Measurements from ENCODE around the gene C5orf58.
"Not testable (repeated sequence)": the region's sequence is repeated elsewhere in the genome, so short reads cannot be mapped to it uniquely, and the experiment has no call there.

The C5orf58 gene

GRCh38 chr5:170225326-170226128, 7.3 kb upstream of the C5orf58 start:
- DNase-seq = peak; percentile 60

- no peak for DNase-seq
Observed at GRCh38 chr5:170226129-170226615, 6.6 kb upstream of the C5orf58 start.

- no peak for DNase-seq
Observed at GRCh38 chr5:170226661-170227060, 6.1 kb upstream of the C5orf58 start.

- DNase-seq = no peak
Observed at GRCh38 chr5:170228762-170229435, 3.9 kb upstream of the C5orf58 start.

- no peak for DNase-seq
Observed at GRCh38 chr5:170233358-170233892, 640 bp downstream of the C5orf58 start.

GRCh38 chr5:170235876-170236864, 3.4 kb downstream of the C5orf58 start:
- DNase-seq = no peak

- no peak for DNase-seq
Observed at GRCh38 chr5:170238456-170239196, 5.8 kb downstream of the C5orf58 start.

GRCh38 chr5:170245436-170245835, 12.7 kb downstream of the C5orf58 start:
- not testable (repeated sequence) for DNase-seq

GRCh38 chr5:170246126-170246870, 13.5 kb downstream of the C5orf58 start:
- DNase-seq = no peak

- DNase-seq = no peak
Observed at GRCh38 chr5:170247363-170247762, 14.6 kb downstream of the C5orf58 start.

- DNase-seq = no peak
Observed at GRCh38 chr5:170248172-170248930, 15.6 kb downstream of the C5orf58 start.

- not testable (repeated sequence) for DNase-seq
Observed at GRCh38 chr5:170248931-170249227, 16.1 kb downstream of the C5orf58 start.

GRCh38 chr5:170249355-170249754, 16.6 kb downstream of the C5orf58 start:
- no peak for DNase-seq

- no peak for DNase-seq
Observed at GRCh38 chr5:170250810-170251317, 18.1 kb downstream of the C5orf58 start.

- no peak for DNase-seq
Observed at GRCh38 chr5:170251462-170251861, 18.7 kb downstream of the C5orf58 start.

- DNase-seq = no peak
Observed at GRCh38 chr5:170252109-170252508, 19.3 kb downstream of the C5orf58 start.

- DNase-seq = no peak
Observed at GRCh38 chr5:170252720-170253350, 20.1 kb downstream of the C5orf58 start.

GRCh38 chr5:170254056-170254455, 21.3 kb downstream of the C5orf58 start:
- DNase-seq = peak; percentile 62

- no peak for DNase-seq
Observed at GRCh38 chr5:170256571-170256970, 23.8 kb downstream of the C5orf58 start.

GRCh38 chr5:170257370-170257769, 24.6 kb downstream of the C5orf58 start:
- no peak for DNase-seq
